H1 (cell line): Measurements from ENCODE around the gene CACNG3. TPM values are rescaled to one million over a fixed set of nuclear protein-coding genes. Genes with fewer than 3 reads are reported as not detected.

Experiments used
- CTCF ChIA-PET: fragments of 300-600 bp; sonication (Branson Sonifier 250); formaldehyde crosslinking; loops from one replicate; lab custom pipeline; 2021; ENCODE audit not compliant: partially characterized antibody; lab: Charles Lee
- POLR2A ChIA-PET: fragments of 300-600 bp; sonication (Branson Sonifier 250); formaldehyde crosslinking; loops from one replicate; lab custom pipeline; 2021; ENCODE audit warnings: inconsistent platforms; ENCODE audit not compliant: partially characterized antibody; lab: Charles Lee
- DNase-seq, 2 experiments: peaks; one replicate each; pipeline versions ENCODE4 v3.0.0 to v3.0.0-alpha.2; 2010 to 2022; ENCODE audit warnings: low spot score in 2 of 2, low read depth in 1 of 2, mixed read lengths in 1 of 2
- FAIRE-seq: peaks from 2 replicates; lab custom pipeline; 2011; peaks lifted over from hg19 to GRCh38; lab: Jason Lieb, UNC
- H2AFZ ChIP-seq: 2 replicates; pipeline ENCODE4 v1.8.1; 2012; ENCODE audit warnings: low read length, inconsistent platforms
- H2AK5ac ChIP-seq: 2 replicates; pipeline ENCODE4 v1.6.1; 2013; ENCODE audit warnings: low read depth, low read length
- H2BK120ac ChIP-seq: replicated peaks from 2 replicates; pipeline ENCODE3; 2013; ENCODE audit warnings: low read depth, low read length, inconsistent platforms
- H2BK12ac ChIP-seq: 2 replicates; pipeline ENCODE4 v1.6.1; 2013; ENCODE audit warnings: low read depth, low read length
- H2BK15ac ChIP-seq: 2 replicates; pipeline ENCODE4 v1.6.1; 2013; ENCODE audit warnings: low read length
- H2BK20ac ChIP-seq: 2 replicates; pipeline ENCODE4 v1.6.1; 2013; ENCODE audit warnings: low read length
- H2BK5ac ChIP-seq: 2 replicates; pipeline ENCODE4 v1.6.1; 2013; ENCODE audit warnings: low read depth, low read length
- H3K14ac ChIP-seq: 2 replicates; pipeline ENCODE4 v1.6.1; 2013; ENCODE audit warnings: inconsistent platforms; ENCODE audit not compliant: insufficient read length
- H3K18ac ChIP-seq: 2 replicates; pipeline ENCODE4 v1.6.1; 2013; ENCODE audit warnings: low read length; ENCODE audit errors: extremely low read depth
- H3K23ac ChIP-seq: 2 replicates; pipeline ENCODE4 v1.6.1; 2013; ENCODE audit warnings: inconsistent platforms; ENCODE audit not compliant: insufficient read length
- H3K23me2 ChIP-seq: 2 replicates; pipeline ENCODE4 v1.6.1; 2013; ENCODE audit warnings: low read depth, low read length
- H3K27ac ChIP-seq: 2 replicates; pipeline ENCODE4 v1.6.1; 2011; ENCODE audit warnings: low read depth, low read length, inconsistent platforms
- H3K27me3 ChIP-seq, 4 experiments: replicated peaks in 1 of 4; 1 replicate in 1 of 4; 2 replicates in 3 of 4; pipeline versions ENCODE4 v1.6.1 to v1.8.1; 2011 to 2013; ENCODE audit warnings: low read length in 3 of 4, mild to moderate bottlenecking in 3 of 4, inconsistent platforms in 2 of 4, mixed read lengths in 2 of 4, moderate library complexity in 1 of 4; ENCODE audit not compliant: control insufficient read depth in 3 of 4, insufficient read depth in 3 of 4; ENCODE audit errors: extremely low read depth in 1 of 4
- H3K36me3 ChIP-seq, 4 experiments: 2 replicates each; pipeline versions ENCODE4 v1.6.1 to v1.8.1; 2011 to 2013; ENCODE audit warnings: mild to moderate bottlenecking in 4 of 4, low read length in 3 of 4, moderate library complexity in 2 of 4, control low read depth in 1 of 4, inconsistent platforms in 1 of 4; ENCODE audit not compliant: insufficient read depth in 4 of 4, control insufficient read depth in 2 of 4
- H3K4ac ChIP-seq: replicated peaks from 2 replicates; pipeline ENCODE3; 2013; ENCODE audit warnings: low read length, low read depth, mixed read lengths, inconsistent platforms; ENCODE audit not compliant: insufficient read length
- H3K4me1 ChIP-seq, 4 experiments: replicated peaks in 1 of 4; 1 replicate in 1 of 4; 2 replicates in 3 of 4; pipeline versions ENCODE4 v1.6.1 to v1.8.1; 2011 to 2013; ENCODE audit warnings: low read length in 3 of 4, inconsistent platforms in 2 of 4, mixed read lengths in 1 of 4; ENCODE audit not compliant: insufficient read depth in 4 of 4, control insufficient read depth in 3 of 4
- H3K4me2 ChIP-seq, 2 experiments: 2 replicates each; pipeline versions ENCODE4 v1.6.1 to v1.8.1; 2011 to 2013; ENCODE audit warnings: low read depth in 2 of 2, low read length in 2 of 2, control low read depth in 1 of 2, inconsistent platforms in 1 of 2, mild to moderate bottlenecking in 1 of 2; ENCODE audit not compliant: insufficient read depth in 1 of 2
- H3K4me3 ChIP-seq, 4 experiments: fragments of 200-600, 300-600 bp in 1 of 4; sonication (generic), shearing (Covaris generic), sonication (Bioruptor Twin) in 1 of 4; 2 replicates each; pipeline versions ENCODE4 v1.5.1 to v1.8.1; 2011 to 2016; ENCODE audit warnings: low read length in 4 of 4, low read depth in 3 of 4, control low read depth in 2 of 4, inconsistent platforms in 2 of 4, mild to moderate bottlenecking in 2 of 4, mixed read lengths in 1 of 4, moderate library complexity in 1 of 4; ENCODE audit not compliant: insufficient read depth in 2 of 4; ENCODE audit errors: extremely low read depth in 1 of 4
- H3K56ac ChIP-seq: replicated peaks from 2 replicates; pipeline ENCODE3; 2013; ENCODE audit warnings: low read depth, mild to moderate bottlenecking, mixed read lengths, low read length, inconsistent platforms; ENCODE audit not compliant: insufficient read length
- H3K79me1 ChIP-seq: 2 replicates; pipeline ENCODE4 v1.6.1; 2013; ENCODE audit warnings: low read depth, low read length, control low read depth
- H3K79me2 ChIP-seq, 2 experiments: 2 replicates each; pipeline versions ENCODE4 v1.6.1 to v1.8.1; 2012 to 2013; ENCODE audit warnings: low read length in 2 of 2, mild to moderate bottlenecking in 2 of 2, inconsistent platforms in 1 of 2; ENCODE audit not compliant: insufficient read depth in 2 of 2, control insufficient read depth in 1 of 2
- H3K9ac ChIP-seq, 4 experiments: replicated peaks in 1 of 4; 1 replicate in 1 of 4; 2 replicates in 3 of 4; pipeline versions ENCODE4 v1.6.1 to v1.8.1; 2011 to 2013; ENCODE audit warnings: low read depth in 3 of 4, low read length in 3 of 4, control low read depth in 2 of 4, mild to moderate bottlenecking in 2 of 4, moderate library complexity in 2 of 4, inconsistent platforms in 1 of 4; ENCODE audit errors: extremely low read depth in 1 of 4
- H3K9me3 ChIP-seq, 2 experiments: 2 replicates each; pipeline versions ENCODE4 v1.6.1 to v1.8.1; 2012 to 2013; ENCODE audit warnings: mild to moderate bottlenecking in 2 of 2, moderate library complexity in 2 of 2, control low read depth in 1 of 2, inconsistent platforms in 1 of 2, low read depth in 1 of 2, low read length in 1 of 2, mixed read lengths in 1 of 2; ENCODE audit not compliant: insufficient read depth in 2 of 2
- H4K20me1 ChIP-seq, 2 experiments: replicated peaks in 1 of 2; 2 replicates each; pipeline versions ENCODE3 to v1.8.1; 2011 to 2013; ENCODE audit warnings: inconsistent platforms in 2 of 2, low read length in 2 of 2, mild to moderate bottlenecking in 1 of 2; ENCODE audit not compliant: insufficient read depth in 2 of 2, control insufficient read depth in 1 of 2
- H4K5ac ChIP-seq: 2 replicates; pipeline ENCODE4 v1.6.1; 2013; ENCODE audit warnings: low read length, low read depth, mixed read lengths, inconsistent platforms; ENCODE audit not compliant: insufficient read length
- H4K8ac ChIP-seq: 2 replicates; pipeline ENCODE4 v1.8.0; 2013; ENCODE audit warnings: mild to moderate bottlenecking, moderate library complexity, low read length, inconsistent platforms; ENCODE audit not compliant: insufficient read depth; ENCODE audit errors: extremely low read depth
- H4K91ac ChIP-seq: replicated peaks from 2 replicates; pipeline ENCODE3; 2013; ENCODE audit warnings: low read length, mixed read lengths, inconsistent platforms; ENCODE audit not compliant: insufficient read length
- ATF3 ChIP-seq: IDR thresholded peaks from 2 replicates; pipeline ENCODE4 v1.6.1; 2011; ENCODE audit warnings: low read depth, mild to moderate bottlenecking, low read length; ENCODE audit not compliant: insufficient read depth
- CBX8 ChIP-seq: fragments of 300-800, 300-1000 bp; sonication (generic); IDR thresholded peaks from 2 replicates; pipeline ENCODE4 v1.7.1; 2016; ENCODE audit warnings: low read depth, low read length, borderline replicate concordance
- CHD1 ChIP-seq: IDR thresholded peaks from 2 replicates; pipeline ENCODE4 v1.6.1; 2012; ENCODE audit warnings: low read depth, low read length, improper control_type of control experiment
- CTBP2 ChIP-seq: IDR thresholded peaks from 2 replicates; pipeline ENCODE4 v1.7.0; 2011; ENCODE audit warnings: borderline replicate concordance, mild to moderate bottlenecking, moderate library complexity, mixed read lengths, low read length; ENCODE audit not compliant: insufficient read depth, insufficient read length
- EP300 ChIP-seq, 2 experiments: IDR thresholded peaks; 1 replicate in 1 of 2; 2 replicates in 1 of 2; pipeline ENCODE4 v1.6.1; 2011 to 2012; ENCODE audit warnings: low read depth in 2 of 2, low read length in 2 of 2, mild to moderate bottlenecking in 2 of 2, borderline replicate concordance in 1 of 2, inconsistent platforms in 1 of 2, moderate library complexity in 1 of 2
- GTF2F1 ChIP-seq: IDR thresholded peaks from 2 replicates; pipeline ENCODE4 v1.6.1; 2012; ENCODE audit warnings: low read depth, low read length, improper control_type of control experiment, borderline replicate concordance
- KDM1A ChIP-seq: fragments of 200-600, 300-600 bp; sonication (generic); IDR thresholded peaks from 2 replicates; pipeline ENCODE4 v1.7.1; 2016; ENCODE audit warnings: mild to moderate bottlenecking, low read length, borderline replicate concordance
- POLR2A ChIP-seq, 2 experiments: IDR thresholded peaks; 1 replicate in 1 of 2; 2 replicates in 1 of 2; pipeline ENCODE4 v1.6.1; 2011; ENCODE audit warnings: low read depth in 2 of 2, low read length in 2 of 2, mild to moderate bottlenecking in 2 of 2; ENCODE audit errors: control extremely low read depth in 1 of 2
- RBBP5 ChIP-seq: IDR thresholded peaks from 2 replicates; pipeline ENCODE4 v1.7.1; 2012; ENCODE audit warnings: low read depth, mild to moderate bottlenecking, inconsistent platforms, low read length, moderate library complexity, borderline replicate concordance
- SAP30 ChIP-seq: fragments of 300-600 bp; sonication (generic); IDR thresholded peaks from 2 replicates; pipeline ENCODE4 v1.7.1; 2012; ENCODE audit warnings: low read length, moderate library complexity, mild to moderate bottlenecking, inconsistent platforms; ENCODE audit not compliant: insufficient read depth, insufficient replicate concordance
- SIN3A ChIP-seq, 2 experiments: IDR thresholded peaks in 1 of 2; conservative IDR thresholded peaks in 1 of 2; 2 replicates each; pipeline ENCODE4 v1.6.1; 2011 to 2012; ENCODE audit warnings: low read length in 2 of 2, improper control_type of control experiment in 1 of 2, low read depth in 1 of 2, mild to moderate bottlenecking in 1 of 2
- WGBS, 2 experiments: shearing (Covaris generic) in 1 of 2; methylation state at CpG; one replicate each; pipeline versions ENCODE4 v1.1.6 to v1.1.7; 2013 to 2015; ENCODE audit warnings: low lambda C conversion rate in 2 of 2, mixed read lengths in 2 of 2, inconsistent platforms in 1 of 2, low coverage in 1 of 2, missing lambda C conversion rate in 1 of 2; ENCODE audit not compliant: insufficient replicate concordance in 2 of 2, insufficient coverage in 1 of 2, insufficient read length in 1 of 2; ENCODE audit errors: extremely low coverage in 1 of 2, missing lambda C conversion rate in 1 of 2; 5-methylcytosine and 5-hydroxymethylcytosine counted together
- polyA plus RNA-seq, 7 experiments: library from polyadenylated mRNA; depleted of rRNA in 3 of 7; stranded (reverse) in 5 of 7; unstranded in 2 of 7; fragments of >200 nt in 5 of 7; fragments of 200-250 nt in 2 of 7; gene quantifications; 1 replicate in 5 of 7; 2 replicates in 1 of 7; 4 replicates in 1 of 7; pipeline versions ENCODE4 v1.2.1 to v1.2.3, GENCODE V29; 2011 to 2013; ENCODE audit warnings: missing spikeins in 2 of 7, mixed read lengths in 2 of 7
- total RNA-seq: library from RNA; stranded (reverse); fragmentation: NEBNext Ultra II Directional; extraction: Animal tissue kit (Norgen Biotek cat#: 25700); gene quantifications from 2 replicates; pipeline ENCODE4 v1.2.1, GENCODE V29; 2021

CACNG3 gene
- total and polyA plus RNA-seq, 2 of the 8 experiments (the other 6 are each of a cell fraction or from before 2014, with no cell fraction given): 0.12 TPM; not detected in 1

DNA sequence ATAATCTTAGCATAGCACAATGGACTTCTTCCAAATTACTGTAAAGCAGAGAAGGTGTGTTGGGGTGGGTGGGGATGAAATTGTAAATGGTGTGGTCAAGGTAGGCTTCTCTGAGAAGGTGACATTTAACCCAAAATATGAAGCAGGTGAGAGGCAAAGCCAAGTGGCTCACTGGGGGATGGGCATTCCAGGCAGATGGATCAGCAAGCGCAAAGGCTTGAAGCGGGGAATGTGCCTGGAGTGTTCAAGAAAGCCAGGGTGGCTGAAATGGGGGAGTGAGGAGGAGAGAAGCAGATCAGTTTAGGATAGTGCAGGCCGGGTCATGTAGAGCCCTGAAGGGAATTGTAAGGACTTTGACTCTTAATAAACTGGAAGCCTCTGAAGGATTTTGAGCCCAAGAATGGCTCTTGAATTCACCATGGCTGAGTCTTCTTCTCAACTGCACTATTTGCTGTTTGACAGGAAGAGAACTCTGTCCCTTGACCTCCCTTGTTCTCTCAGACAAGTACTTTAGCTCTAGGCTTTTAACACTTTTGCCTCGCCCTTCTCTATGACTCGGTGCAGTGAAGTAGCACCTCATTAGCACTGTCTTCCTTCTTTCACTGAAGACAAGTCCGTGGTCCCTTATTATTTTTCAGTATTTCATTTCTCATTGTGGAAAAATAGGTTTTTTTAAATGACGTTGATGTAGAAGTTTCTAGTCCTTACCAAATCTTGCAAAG, 14.7 kb downstream of the CACNG3 start:
- DNase-seq (no peak), FAIRE-seq (no peak)
- Histone ChIP-seq H2BK15ac (no peak overlapping the region), H3K14ac (no peak overlapping the region), H2BK12ac (no peak overlapping the region), H4K5ac (no peak overlapping the region), H3K23me2 (no peaks in the 10 kb centered on the region), H3K4ac (no peak overlapping the region), H2AK5ac (no peak overlapping the region), H3K27ac (no peak overlapping the region), H2BK5ac (no peak overlapping the region), H4K8ac (no peak overlapping the region), H3K79me2 (no peaks in the 10 kb centered on the region), H3K23ac (no peak overlapping the region), H3K9ac (no peak overlapping the region), H3K18ac (no peak overlapping the region), H2BK20ac (no peak overlapping the region), H3K27me3 (no peaks in the 10 kb centered on the region), H3K9me3 (peaks cover 0 to 4% of the 10 kb centered on the region in 2 experiments; a peak in 1 of 4 replicates), H3K36me3 (no peaks in the 10 kb centered on the region), H3K56ac (no peak overlapping the region), H3K4me2 (no peak overlapping the region), H3K4me3 (no peak overlapping the region), H3K4me1 (no peaks in the 10 kb centered on the region; a peak in 2 of 7 replicates), H4K20me1 (no peaks in the 10 kb centered on the region), H2AFZ (no peak overlapping the region), H4K91ac (no peak overlapping the region), H2BK120ac (no peak overlapping the region), H3K79me1 (no peaks in the 10 kb centered on the region)
- ChIA-PET CTCF (interaction anchor here (1.1 to 2.2 kb wide), 4 partner anchors 18 to 234 kb away, joined by 4 to 10 read pairs (median 7); no protein-coding TSS in a partner anchor), POLR2A (interaction anchor here (1.0 kb wide), 1 partner anchor 13 kb away, joined by 4 read pairs; no protein-coding TSS in a partner anchor)
- 82% methylated on average over 7 of the region's 7 CpGs; no CpG with 5 or more reads in 1 of the 2 experiments for WGBS, 2 experiments
- TF ChIP-seq EP300 (IDR thresholded peaks at IDR 0.05; ENCODE audit: borderline replicate concordance in 1 of 2, low read depth in 2 of 2, low read length in 2 of 2) (no peak), POLR2A (IDR thresholded peaks at IDR 0.05; ENCODE audit: control extremely low read depth in 1 of 2, low read depth in 2 of 2, low read length in 2 of 2) (no peak), KDM1A (no peak), RBBP5 (no peak), SIN3A (conservative IDR thresholded peaks at IDR 0.05 in 1 of 2, IDR thresholded peaks at IDR 0.05 in 1 of 2; ENCODE audit: low read depth in 1 of 2, low read length in 2 of 2) (no peak), ATF3 (no peak), GTF2F1 (no peak), CHD1 (no peak), CBX8 (no peak), CTBP2 (no peak), SAP30 (no peak)
